ENCODE measurements around the gene CUBN.

Gene CUBN

GRCh38 chr10:16987976-16988610 is 141.5 kb downstream of the CUBN start:
- DNase-seq (ENCODE audit: low read depth) = no peak

- no peak for DNase-seq (ENCODE audit: low read depth)
These were observed 142.4 kb downstream of the CUBN start for GRCh38 chr10:16987206-16987621.

GRCh38 chr10:16986406-16987205 is 143.0 kb downstream of the CUBN start:
- DNase-seq (ENCODE audit: low read depth) = no peak

- DNase-seq (ENCODE audit: low read depth) = no peak
These were observed 143.6 kb downstream of the CUBN start for GRCh38 chr10:16986082-16986405.

- no peak for DNase-seq (ENCODE audit: low read depth)
These were observed 145.4 kb downstream of the CUBN start for GRCh38 chr10:16984242-16984641.

- no peak for DNase-seq (ENCODE audit: low read depth)
These were observed 152.8 kb downstream of the CUBN start for GRCh38 chr10:16976803-16977202.

- DNase-seq (ENCODE audit: low read depth) = no peak
These were observed 154.4 kb downstream of the CUBN start for GRCh38 chr10:16975188-16975587.

GRCh38 chr10:16968416-16969041 is 161.1 kb downstream of the CUBN start:
- DNase-seq (ENCODE audit: low read depth) = no peak

- DNase-seq (ENCODE audit: low read depth) = no peak
These were observed 161.7 kb downstream of the CUBN start for GRCh38 chr10:16967866-16968415.

GRCh38 chr10:16966991-16967865 is 162.4 kb downstream of the CUBN start:
- DNase-seq (ENCODE audit: low read depth) = no peak

- DNase-seq (ENCODE audit: low read depth) = no peak
These were observed 163.7 kb downstream of the CUBN start for GRCh38 chr10:16965740-16966447.

- no peak for DNase-seq (ENCODE audit: low read depth)
These were observed 164.3 kb downstream of the CUBN start for GRCh38 chr10:16965344-16965616.

GRCh38 chr10:16964576-16965343 is 164.9 kb downstream of the CUBN start:
- no peak for DNase-seq (ENCODE audit: low read depth)

GRCh38 chr10:16960551-16960950 is 169.1 kb downstream of the CUBN start:
- DNase-seq (ENCODE audit: low read depth) = no peak

GRCh38 chr10:16957038-16957437 is 172.6 kb downstream of the CUBN start:
- no peak for DNase-seq (ENCODE audit: low read depth)

- no peak for DNase-seq (ENCODE audit: low read depth)
These were observed 175.2 kb downstream of the CUBN start for GRCh38 chr10:16954280-16955030.

GRCh38 chr10:16953270-16953669 is 176.3 kb downstream of the CUBN start:
- no peak for DNase-seq (ENCODE audit: low read depth)

- no peak for DNase-seq (ENCODE audit: low read depth)
These were observed 177.0 kb downstream of the CUBN start for GRCh38 chr10:16952610-16953009.

GRCh38 chr10:16952080-16952479 is 177.5 kb downstream of the CUBN start:
- DNase-seq (ENCODE audit: low read depth) = no peak
